Duodenal mucosa (tissue), 2 donors: ENCODE results near the gene ANXA4.
A peak's percentile ranks its signal among the peaks of the same experiment; 100 is the strongest.
"Not testable (repeated sequence)": the region's sequence is repeated elsewhere in the genome, so short reads cannot be mapped to it uniquely, and the experiment has no call there.

ENCODE experiments used
- H3K27ac ChIP-seq: one replicate; pipeline ENCODE4 v1.7.0; 2013; ENCODE audit warnings: low read depth, low read length
- H3K27me3 ChIP-seq, 2 donors: one replicate each; pipeline ENCODE4 v1.7.0; 2013; ENCODE audit warnings: low read length in 2 of 2, control low read depth in 1 of 2; ENCODE audit not compliant: insufficient read depth in 2 of 2, control insufficient read depth in 1 of 2
- H3K36me3 ChIP-seq, 2 donors: one replicate each; pipeline ENCODE4 v1.7.0; 2013; ENCODE audit warnings: low read length in 2 of 2, control low read depth in 1 of 2; ENCODE audit not compliant: insufficient read depth in 2 of 2, control insufficient read depth in 1 of 2
- H3K4me1 ChIP-seq, 2 donors: one replicate each; pipeline ENCODE4 v1.7.0; 2013; ENCODE audit warnings: low read length in 2 of 2, control low read depth in 1 of 2; ENCODE audit not compliant: insufficient read depth in 2 of 2, control insufficient read depth in 1 of 2
- H3K4me3 ChIP-seq, 2 donors: one replicate each; pipeline ENCODE4 v1.7.0; 2013; ENCODE audit warnings: low read length in 2 of 2, low read depth in 1 of 2
- H3K9ac ChIP-seq, 2 donors: one replicate each; pipeline ENCODE4 v1.7.0; 2013; ENCODE audit warnings: low read length in 2 of 2, low read depth in 1 of 2
- H3K9me3 ChIP-seq, 2 donors: one replicate each; pipeline ENCODE4 v1.7.0; 2013; ENCODE audit warnings: low read length in 2 of 2, control low read depth in 1 of 2; ENCODE audit not compliant: control insufficient read depth in 1 of 2

ANXA4 gene

DNA sequence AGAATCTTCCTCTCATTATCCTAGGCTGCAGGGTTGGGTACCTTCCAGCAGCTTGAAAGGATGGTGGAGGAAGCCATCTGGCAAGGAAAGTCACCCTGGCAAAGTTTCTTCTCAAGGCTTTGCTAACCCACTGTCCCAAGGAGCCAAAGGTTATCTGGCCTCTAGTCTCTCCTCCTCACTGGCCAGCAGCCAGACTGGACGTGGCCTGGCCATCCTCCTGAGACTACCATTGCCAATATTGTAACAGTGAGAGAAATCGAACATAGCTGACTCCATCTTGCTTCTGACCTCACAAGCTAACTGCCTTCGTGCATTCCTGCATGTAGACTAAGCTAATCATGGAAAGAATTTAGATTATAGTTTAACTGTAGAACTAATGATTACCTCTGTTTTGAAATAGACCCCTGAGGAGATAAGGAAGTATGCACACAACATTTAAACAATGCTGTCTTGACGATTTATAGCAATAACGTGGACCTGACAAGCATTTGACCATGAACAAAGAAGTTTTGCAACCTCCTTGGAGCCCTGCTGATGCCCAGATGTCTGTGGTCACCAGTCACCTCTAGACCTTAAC is 7.8 kb upstream of the ANXA4 start:
- H3K4me1 ChIP-seq: peaks cover 3 to 12% of the 10 kb centered on the region in 2 donors
- no peaks in the 10 kb centered on the region for H3K36me3 ChIP-seq
- no peak overlapping the region for H3K27ac ChIP-seq
- H3K27me3 ChIP-seq: no peaks in the 10 kb centered on the region
- H3K9ac ChIP-seq: no peak overlapping the region
- H3K4me3 ChIP-seq: no peak overlapping the region
- no peaks in the 10 kb centered on the region for H3K9me3 ChIP-seq

DNA sequence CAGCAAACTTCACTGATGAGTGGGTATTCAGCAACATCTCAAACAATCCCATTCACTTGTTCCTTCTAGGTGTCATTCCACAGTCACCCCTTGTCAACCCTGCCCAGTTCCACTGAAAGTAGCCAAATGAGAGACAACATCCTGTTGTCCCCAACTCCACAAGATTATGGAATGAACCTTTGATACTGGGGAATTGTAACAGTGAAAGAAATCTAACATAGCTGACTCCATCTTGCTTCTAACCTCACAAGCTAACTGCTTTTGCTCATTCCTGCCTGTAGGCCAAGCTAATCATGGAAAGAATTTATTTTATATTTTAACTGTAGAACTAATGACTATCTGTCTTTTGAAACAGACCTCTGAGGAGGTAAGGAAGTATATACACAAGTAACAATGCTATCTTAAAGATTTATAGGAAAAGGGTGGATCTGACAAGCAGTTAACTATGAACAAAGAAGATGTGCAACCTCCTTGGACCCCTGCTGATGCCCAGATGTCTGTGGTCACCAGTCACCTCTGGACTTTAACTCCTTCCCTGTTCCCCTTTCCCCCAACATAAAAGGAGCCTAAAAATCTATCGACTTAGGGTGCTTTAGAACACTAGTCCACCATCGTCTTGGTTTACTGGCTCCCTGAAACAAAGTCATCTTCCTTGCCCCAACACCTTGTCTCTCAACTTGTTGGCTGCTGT is 6.9 kb upstream of the ANXA4 start:
- no peak overlapping the region for H3K4me3 ChIP-seq
- H3K9ac ChIP-seq: no peak overlapping the region
- no peaks in the 10 kb centered on the region for H3K27me3 ChIP-seq
- H3K36me3 ChIP-seq: no peaks in the 10 kb centered on the region
- no peaks in the 10 kb centered on the region for H3K9me3 ChIP-seq
- H3K4me1 ChIP-seq: peaks cover 3 to 12% of the 10 kb centered on the region in 2 donors
- H3K27ac ChIP-seq: no peak overlapping the region

DNA sequence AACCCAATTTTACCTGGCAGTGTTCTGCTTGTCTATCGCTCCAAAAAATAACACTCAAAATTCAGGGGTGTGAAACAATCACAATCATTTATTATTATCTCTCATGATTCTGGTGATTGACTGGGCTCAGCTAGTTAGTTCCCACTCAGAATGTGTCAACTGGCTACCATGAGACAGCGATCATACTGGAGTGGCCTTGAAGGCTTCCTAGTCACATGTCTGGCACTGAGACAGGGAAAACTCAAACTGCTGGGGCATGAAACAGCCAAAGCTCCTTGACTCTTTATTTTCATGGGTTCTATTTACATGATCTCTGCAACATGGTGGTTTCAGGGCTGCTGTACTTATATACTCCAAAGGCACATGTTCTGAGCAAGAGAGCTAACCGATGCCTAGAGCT is 6.2 kb upstream of the ANXA4 start:
- no peak overlapping the region for H3K27ac ChIP-seq
- H3K4me3 ChIP-seq: no peak overlapping the region
- H3K9ac ChIP-seq: no peak overlapping the region
- no peaks in the 10 kb centered on the region for H3K27me3 ChIP-seq
- H3K36me3 ChIP-seq: no peaks in the 10 kb centered on the region
- peaks cover 3 to 12% of the 10 kb centered on the region in 2 donors for H3K4me1 ChIP-seq
- no peaks in the 10 kb centered on the region for H3K9me3 ChIP-seq

DNA sequence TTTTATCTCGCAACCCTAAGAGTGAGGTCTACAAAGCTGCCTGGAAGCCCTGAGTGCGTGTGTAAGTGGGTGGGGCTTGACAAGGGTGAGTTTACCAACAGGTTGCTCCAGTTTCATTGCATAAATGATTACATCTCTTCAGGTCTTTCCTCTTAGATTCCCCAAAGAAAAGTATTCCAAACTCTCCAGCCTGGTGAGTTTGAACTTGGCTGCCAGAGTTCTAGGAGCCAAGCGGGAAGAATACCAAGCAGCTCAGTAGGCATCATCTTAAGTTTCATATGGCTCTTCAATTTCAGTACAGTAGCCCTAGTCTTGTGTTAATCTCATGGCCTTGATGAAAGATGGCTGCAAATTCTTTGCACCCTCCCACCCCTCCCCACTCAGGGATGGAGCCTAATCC is 3.8 kb upstream of the ANXA4 start:
- H3K27me3 ChIP-seq, H3K9ac ChIP-seq, H3K9me3 ChIP-seq, H3K36me3 ChIP-seq, H3K27ac ChIP-seq, H3K4me3 ChIP-seq: not testable (repeated sequence)
- H3K4me1 ChIP-seq: peaks cover 12% of the 10 kb centered on the region in 2 donors

DNA sequence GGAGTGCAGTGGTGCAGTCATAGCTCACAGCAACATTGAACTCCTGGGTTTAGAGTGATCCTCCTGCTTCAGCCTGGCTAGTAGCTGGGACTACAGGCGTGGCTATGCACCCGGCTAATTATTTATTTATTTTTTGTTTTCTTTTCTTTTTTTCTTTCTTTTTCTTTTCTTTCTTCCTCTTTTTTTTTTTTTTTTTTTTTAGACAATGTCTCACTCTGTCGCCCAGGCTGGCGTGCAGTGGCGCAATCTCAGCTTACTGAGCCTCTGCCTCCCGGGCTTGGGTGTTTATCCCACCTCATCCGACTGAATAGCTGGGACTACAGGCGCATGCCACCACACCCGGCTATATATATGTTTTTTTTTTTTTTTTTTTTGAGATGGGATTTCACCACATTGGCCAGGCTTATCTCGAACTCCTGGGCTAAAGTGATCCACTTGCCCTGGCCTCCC is 1.4 kb upstream of the ANXA4 start:
- Histone ChIP-seq H3K36me3 (no peaks in the 10 kb centered on the region), H3K4me3 (peak overlapping the region; percentile 74 to 76), H3K4me1 (peaks cover 4 to 30% of the 10 kb centered on the region in 2 donors), H3K27me3 (no peaks in the 10 kb centered on the region), H3K9me3 (no peaks in the 10 kb centered on the region), H3K27ac (no peak overlapping the region), H3K9ac (peak overlapping the region; percentile 81 to 87)

DNA sequence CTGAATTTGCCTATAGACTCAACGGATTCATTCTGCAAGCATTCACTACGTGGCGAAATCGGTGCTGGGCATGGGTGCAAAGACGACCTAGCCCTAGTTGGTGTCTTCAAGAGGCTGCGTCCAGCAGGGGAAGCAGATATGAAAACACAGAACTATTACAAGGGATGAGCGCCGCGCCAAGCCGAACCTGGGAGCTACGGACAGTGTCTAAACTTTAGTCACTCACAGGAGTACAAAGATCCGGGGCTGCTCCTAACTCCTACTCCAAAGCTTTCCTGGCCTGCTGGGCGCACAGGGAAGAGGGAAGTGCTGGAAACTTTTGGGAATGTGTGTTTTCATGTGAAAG is 732 bp upstream of the ANXA4 start:
- Histone ChIP-seq H3K27ac (peak overlapping the region; percentile 89), H3K4me3 (peak overlapping the region; percentile 74 to 76), H3K9ac (peak overlapping the region; percentile 81 to 87), H3K4me1 (peaks cover 4 to 32% of the 10 kb centered on the region in 2 donors), H3K27me3 (no peaks in the 10 kb centered on the region), H3K9me3 (no peaks in the 10 kb centered on the region), H3K36me3 (no peaks in the 10 kb centered on the region)

DNA sequence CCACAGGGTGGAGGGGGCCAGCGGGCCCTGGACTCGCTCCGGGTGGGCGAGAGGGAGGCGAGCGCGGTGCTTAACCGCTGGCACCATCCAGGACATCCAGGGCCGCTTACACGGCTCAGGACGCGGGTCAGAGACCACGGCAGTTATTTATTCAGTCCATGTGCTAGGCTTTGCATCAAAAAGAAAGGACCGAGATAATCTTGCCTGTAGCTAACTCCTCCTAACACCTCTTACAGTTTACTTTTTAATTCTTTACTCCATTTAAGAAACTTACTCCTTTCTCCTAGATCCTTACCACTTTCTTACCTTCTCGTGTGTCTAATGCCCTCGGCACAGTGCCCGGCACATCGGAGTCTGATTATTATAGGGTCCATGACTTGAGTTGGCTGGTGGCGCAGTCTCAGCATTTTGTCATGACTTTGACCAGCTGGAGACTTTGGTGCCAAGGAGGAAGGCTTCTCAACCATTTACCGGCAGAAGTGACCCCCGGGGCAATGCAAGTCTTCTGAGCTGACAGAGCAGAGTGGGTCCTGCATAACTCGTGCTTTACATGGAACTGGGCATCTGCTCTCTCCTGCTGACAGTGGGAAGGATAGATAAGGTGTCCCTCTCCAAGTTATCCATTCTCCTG is 503 bp downstream of the ANXA4 start:
- peak overlapping the region; percentile 74 to 76 for H3K4me3 ChIP-seq
- H3K27ac ChIP-seq: peak overlapping the region; percentile 89
- H3K27me3 ChIP-seq: no peaks in the 10 kb centered on the region
- peaks cover 0 to 3% of the 10 kb centered on the region in 2 donors for H3K36me3 ChIP-seq
- peak overlapping the region; percentile 81 to 87 for H3K9ac ChIP-seq
- peaks cover 9 to 32% of the 10 kb centered on the region in 2 donors for H3K4me1 ChIP-seq
- H3K9me3 ChIP-seq: no peaks in the 10 kb centered on the region

DNA sequence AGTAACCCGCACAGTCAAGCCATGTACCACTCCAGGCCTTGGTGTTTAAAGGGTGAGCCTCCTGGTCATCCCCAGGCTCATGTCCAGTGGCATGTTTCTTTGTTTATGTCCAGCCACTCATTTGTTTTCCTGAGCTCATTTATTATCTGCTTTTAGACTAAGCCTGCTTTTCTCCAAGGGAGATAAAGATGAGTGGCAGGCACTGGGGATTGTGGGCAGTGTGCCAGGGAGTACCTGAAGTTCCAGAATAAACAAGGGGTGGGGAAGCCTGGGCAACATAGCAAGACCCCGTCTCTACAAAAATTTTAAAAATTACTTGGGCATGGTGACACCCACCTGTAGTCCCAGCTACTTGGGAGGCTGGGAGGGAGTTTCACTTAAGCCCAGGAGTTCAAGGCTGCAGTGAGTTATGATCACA is 1.9 kb downstream of the ANXA4 start:
- no peak overlapping the region for H3K27ac ChIP-seq
- peaks cover 7 to 35% of the 10 kb centered on the region in 2 donors for H3K4me1 ChIP-seq
- no peaks in the 10 kb centered on the region for H3K27me3 ChIP-seq
- peak overlapping the region; percentile 58 to 74 for H3K4me3 ChIP-seq
- peaks cover 3 to 4% of the 10 kb centered on the region in 2 donors for H3K36me3 ChIP-seq
- H3K9ac ChIP-seq: peak overlapping the region; percentile 26 to 81
- no peaks in the 10 kb centered on the region for H3K9me3 ChIP-seq

DNA sequence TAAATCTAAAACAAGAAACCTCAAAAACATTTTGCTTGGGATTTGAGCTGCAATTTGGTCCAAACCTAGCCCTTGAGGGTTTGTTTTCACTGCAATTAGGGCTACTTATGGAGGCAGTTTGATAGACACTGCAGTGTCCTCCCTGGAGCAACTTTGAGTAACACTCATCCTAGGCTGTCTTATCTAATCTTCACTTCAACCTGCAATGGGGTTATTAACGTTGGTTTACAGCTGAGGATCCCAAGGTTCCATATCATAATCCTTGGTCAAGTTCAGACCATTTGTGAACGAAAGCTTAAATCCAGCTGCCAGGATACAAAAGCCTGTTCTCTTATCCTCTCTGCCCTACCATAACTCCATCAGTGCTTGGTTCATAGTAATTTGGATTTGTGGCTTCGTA is 2.5 kb downstream of the ANXA4 start:
- Histone ChIP-seq H3K27ac (no peak overlapping the region), H3K36me3 (peaks cover 3 to 7% of the 10 kb centered on the region in 2 donors), H3K27me3 (no peaks in the 10 kb centered on the region), H3K4me1 (peaks cover 7 to 37% of the 10 kb centered on the region in 2 donors), H3K9ac (peak overlapping the region; percentile 26 to 27), H3K4me3 (peak overlapping the region; percentile 58 to 74), H3K9me3 (no peaks in the 10 kb centered on the region)

DNA sequence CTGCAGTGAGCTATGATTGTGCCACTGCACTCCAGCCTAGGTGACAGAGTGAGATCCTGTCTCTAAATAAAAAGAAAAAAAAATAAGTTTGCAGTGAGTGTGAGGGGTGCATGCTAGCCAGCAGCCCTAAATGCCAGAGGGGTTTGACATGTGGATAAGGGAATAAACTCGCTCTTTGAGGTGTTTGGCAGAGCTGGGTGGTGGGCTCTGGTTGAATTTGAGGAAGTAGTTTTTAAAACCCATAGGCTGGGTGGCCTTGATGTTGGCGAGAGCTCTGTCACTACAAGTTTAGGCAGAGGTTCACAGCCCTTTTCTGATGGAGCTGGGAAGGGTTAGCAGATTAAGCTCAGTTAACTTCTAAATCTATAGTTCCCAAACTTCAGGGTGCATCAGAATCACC is 3.1 kb downstream of the ANXA4 start:
- H3K27ac ChIP-seq: no peak overlapping the region
- peaks cover 3 to 9% of the 10 kb centered on the region in 2 donors for H3K36me3 ChIP-seq
- peak overlapping the region in 1 of 2 donors; percentile 27 for H3K9ac ChIP-seq
- H3K4me3 ChIP-seq: peak overlapping the region; percentile 58 to 74
- H3K9me3 ChIP-seq: no peaks in the 10 kb centered on the region
- H3K27me3 ChIP-seq: no peaks in the 10 kb centered on the region
- H3K4me1 ChIP-seq: peaks cover 7 to 37% of the 10 kb centered on the region in 2 donors
